Measurements from ENCODE around the gene MPZL3. TPM values are rescaled to one million over a fixed set of nuclear protein-coding genes. Genes with fewer than 3 reads are reported as not detected.
A peak's percentile ranks its signal among the peaks of the same experiment; 100 is the strongest.

Gene MPZL3
- total RNA-seq, 1 donor from 2014 or later = 8.5 TPM

DNA sequence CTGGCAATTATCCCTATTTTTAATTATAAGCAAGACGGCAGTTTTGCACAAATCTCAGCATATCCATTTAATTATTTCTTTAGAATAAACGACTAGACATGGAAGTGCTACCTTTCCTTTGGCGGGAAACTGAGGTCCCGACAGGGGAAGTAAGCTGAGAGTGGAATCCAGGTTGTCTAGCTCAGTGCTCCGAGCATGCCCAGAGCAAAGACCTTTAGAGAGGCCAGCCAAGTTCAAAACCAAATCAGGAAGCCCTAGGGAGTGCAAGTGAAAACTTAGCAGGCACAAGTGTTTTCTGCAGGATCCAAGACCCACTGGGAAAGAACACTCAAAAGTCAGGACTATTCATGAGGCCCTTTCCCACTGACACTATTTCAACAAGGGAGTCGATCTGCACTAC is 53.0 kb downstream of the MPZL3 start:
- no peak overlapping the region for H3K4me2 ChIP-seq (ENCODE audit: low read length)
- Mint-ChIP-seq H3K27ac (ENCODE audit: unreplicated experiment) (no peak overlapping the region), H3K9me3 (ENCODE audit: unreplicated experiment) (no peaks in the 10 kb centered on the region), H3K36me3 (ENCODE audit: low read depth, unreplicated experiment) (no peaks in the 10 kb centered on the region), H3K4me1 (ENCODE audit: low read depth, unreplicated experiment) (peaks cover 13% of the 10 kb centered on the region), H3K27me3 (ENCODE audit: low read depth, unreplicated experiment) (peaks cover 2% of the 10 kb centered on the region), H3K4me3 (ENCODE audit: unreplicated experiment) (no peak overlapping the region)
- DNase-seq (ENCODE audit: low read depth) = no peak
- H3K27me3 ChIP-seq (ENCODE audit: insufficient read depth, low read length) = peaks cover 7% of the 10 kb centered on the region
- no peaks in the 10 kb centered on the region for H3K79me2 ChIP-seq (ENCODE audit: insufficient read depth, low read length)
- H3K27ac ChIP-seq (ENCODE audit: low read depth, low read length) = no peak overlapping the region
- no peak overlapping the region for H2AFZ ChIP-seq (ENCODE audit: low read depth, low read length)
- no peak for FAIRE-seq
- TF ChIP-seq, protein P1, sequence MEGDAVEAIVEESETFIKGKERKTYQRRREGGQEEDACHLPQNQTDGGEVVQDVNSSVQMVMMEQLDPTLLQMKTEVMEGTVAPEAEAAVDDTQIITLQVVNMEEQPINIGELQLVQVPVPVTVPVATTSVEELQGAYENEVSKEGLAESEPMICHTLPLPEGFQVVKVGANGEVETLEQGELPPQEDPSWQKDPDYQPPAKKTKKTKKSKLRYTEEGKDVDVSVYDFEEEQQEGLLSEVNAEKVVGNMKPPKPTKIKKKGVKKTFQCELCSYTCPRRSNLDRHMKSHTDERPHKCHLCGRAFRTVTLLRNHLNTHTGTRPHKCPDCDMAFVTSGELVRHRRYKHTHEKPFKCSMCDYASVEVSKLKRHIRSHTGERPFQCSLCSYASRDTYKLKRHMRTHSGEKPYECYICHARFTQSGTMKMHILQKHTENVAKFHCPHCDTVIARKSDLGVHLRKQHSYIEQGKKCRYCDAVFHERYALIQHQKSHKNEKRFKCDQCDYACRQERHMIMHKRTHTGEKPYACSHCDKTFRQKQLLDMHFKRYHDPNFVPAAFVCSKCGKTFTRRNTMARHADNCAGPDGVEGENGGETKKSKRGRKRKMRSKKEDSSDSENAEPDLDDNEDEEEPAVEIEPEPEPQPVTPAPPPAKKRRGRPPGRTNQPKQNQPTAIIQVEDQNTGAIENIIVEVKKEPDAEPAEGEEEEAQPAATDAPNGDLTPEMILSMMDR (IDR thresholded peaks at IDR 0.05; ENCODE audit: insufficient read depth, low read depth, low read length) = no peak
- no peak for TF ChIP-seq EZH2 (IDR thresholded peaks at IDR 0.05; ENCODE audit: insufficient read depth, low read length)
- H3K9me3 ChIP-seq (ENCODE audit: insufficient read depth, low read depth, low read length) = no peaks in the 10 kb centered on the region
- no peak overlapping the region for H3K9ac ChIP-seq (ENCODE audit: low read length)
- H3K36me3 ChIP-seq (ENCODE audit: insufficient read depth, low read length) = no peaks in the 10 kb centered on the region
- H4K20me1 ChIP-seq (ENCODE audit: insufficient read depth, low read length) = no peaks in the 10 kb centered on the region
- H3K4me1 ChIP-seq (ENCODE audit: insufficient read depth, low read length) = no peaks in the 10 kb centered on the region
- no peak overlapping the region for H3K4me3 ChIP-seq (ENCODE audit: insufficient read depth, low read depth, low read length)

DNA sequence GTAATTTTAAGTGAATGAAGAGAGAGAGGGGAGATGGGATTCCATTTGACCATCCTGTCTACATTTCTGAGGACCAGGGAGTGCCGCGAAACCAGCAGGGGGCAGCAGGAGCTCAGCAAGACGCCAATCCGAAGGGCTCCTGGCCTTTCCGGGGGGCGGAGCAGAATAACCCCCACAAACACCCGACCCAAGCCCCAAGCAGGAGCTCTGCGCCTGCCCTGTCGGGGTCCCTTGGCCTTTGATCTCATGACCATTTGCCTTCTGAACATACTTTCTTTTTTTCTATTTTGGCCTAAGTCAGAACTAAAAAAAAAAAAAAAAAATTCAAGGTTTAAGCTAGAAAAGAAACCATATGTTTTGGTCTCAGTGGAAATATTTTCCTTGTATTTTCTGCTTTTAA is 53.8 kb downstream of the MPZL3 start:
- no peak overlapping the region for H3K9ac ChIP-seq (ENCODE audit: low read length)
- H2AFZ ChIP-seq (ENCODE audit: low read depth, low read length) = no peak overlapping the region
- H3K9me3 ChIP-seq (ENCODE audit: insufficient read depth, low read depth, low read length) = no peaks in the 10 kb centered on the region
- Mint-ChIP-seq H3K36me3 (ENCODE audit: low read depth, unreplicated experiment) (no peaks in the 10 kb centered on the region), H3K27ac (ENCODE audit: unreplicated experiment) (no peak overlapping the region), H3K4me1 (ENCODE audit: low read depth, unreplicated experiment) (peaks cover 13% of the 10 kb centered on the region), H3K4me3 (ENCODE audit: unreplicated experiment) (no peak overlapping the region), H3K27me3 (ENCODE audit: low read depth, unreplicated experiment) (peaks cover 2% of the 10 kb centered on the region), H3K9me3 (ENCODE audit: unreplicated experiment) (no peaks in the 10 kb centered on the region)
- no peak for TF ChIP-seq EZH2 (IDR thresholded peaks at IDR 0.05; ENCODE audit: insufficient read depth, low read length)
- TF ChIP-seq, protein P1 (IDR thresholded peaks at IDR 0.05; ENCODE audit: insufficient read depth, low read depth, low read length) = peak; percentile 70
- H4K20me1 ChIP-seq (ENCODE audit: insufficient read depth, low read length) = no peaks in the 10 kb centered on the region
- no peaks in the 10 kb centered on the region for H3K79me2 ChIP-seq (ENCODE audit: insufficient read depth, low read length)
- DNase-seq (ENCODE audit: low read depth) = peak; percentile 24
- peaks cover 5% of the 10 kb centered on the region for H3K27me3 ChIP-seq (ENCODE audit: insufficient read depth, low read length)
- no peak for FAIRE-seq
- peak overlapping the region; percentile 49 for H3K4me2 ChIP-seq (ENCODE audit: low read length)
- no peak overlapping the region for H3K4me3 ChIP-seq (ENCODE audit: insufficient read depth, low read depth, low read length)
- no peaks in the 10 kb centered on the region for H3K36me3 ChIP-seq (ENCODE audit: insufficient read depth, low read length)
- H3K27ac ChIP-seq (ENCODE audit: low read depth, low read length) = no peak overlapping the region
- no peaks in the 10 kb centered on the region for H3K4me1 ChIP-seq (ENCODE audit: insufficient read depth, low read length)

DNA sequence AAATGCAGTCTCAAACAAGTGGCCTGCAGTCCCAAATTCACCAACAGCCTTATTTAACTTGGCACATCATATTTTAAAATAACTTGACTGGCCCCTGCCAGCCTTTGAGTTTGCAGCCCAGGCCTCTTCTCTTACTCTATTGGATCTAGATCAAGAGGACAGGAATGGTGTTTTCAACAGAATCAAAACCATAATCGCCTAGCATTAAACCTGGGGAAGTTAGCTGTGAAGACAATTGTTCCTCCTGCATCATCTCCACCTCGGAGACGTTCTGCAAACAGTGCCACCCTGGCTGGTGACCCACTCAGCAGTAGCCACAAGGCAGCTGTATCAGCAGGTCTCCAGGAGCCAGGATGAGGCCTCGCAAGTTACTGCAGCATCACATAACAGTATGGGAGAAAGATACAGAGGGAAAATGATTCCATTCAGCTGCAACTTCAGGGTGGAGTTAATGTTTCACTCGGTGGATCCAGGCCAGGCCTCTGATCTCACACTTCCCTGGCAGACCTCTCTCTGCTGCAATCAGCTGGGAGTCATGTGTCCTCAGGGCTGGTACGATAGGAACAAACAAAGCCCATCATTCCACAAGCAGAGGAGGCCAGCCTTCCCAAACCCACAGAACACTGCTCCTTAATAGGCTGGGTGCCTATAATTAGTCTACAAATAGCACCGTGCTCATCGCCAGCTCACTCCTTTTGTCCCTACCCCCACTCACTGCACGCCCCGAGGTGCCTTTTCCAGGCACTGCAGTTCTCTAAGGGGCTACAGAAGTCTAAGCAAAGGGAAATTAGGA is 57.1 kb downstream of the MPZL3 start:
- no peak for TF ChIP-seq EZH2 (IDR thresholded peaks at IDR 0.05; ENCODE audit: insufficient read depth, low read length)
- TF ChIP-seq, protein P1 (IDR thresholded peaks at IDR 0.05; ENCODE audit: insufficient read depth, low read depth, low read length) = no peak
- FAIRE-seq (no peak), DNase-seq (ENCODE audit: low read depth) (peak; percentile 55)
- H3K9ac ChIP-seq (ENCODE audit: low read length) = peak overlapping the region; percentile 26
- Mint-ChIP-seq H3K27me3 (ENCODE audit: low read depth, unreplicated experiment) (peaks cover 2% of the 10 kb centered on the region), H3K27ac (ENCODE audit: unreplicated experiment) (peak overlapping the region; percentile 62), H3K4me3 (ENCODE audit: unreplicated experiment) (no peak overlapping the region), H3K9me3 (ENCODE audit: unreplicated experiment) (peaks cover 3% of the 10 kb centered on the region), H3K36me3 (ENCODE audit: low read depth, unreplicated experiment) (no peaks in the 10 kb centered on the region), H3K4me1 (ENCODE audit: low read depth, unreplicated experiment) (peaks cover 13% of the 10 kb centered on the region)
- no peaks in the 10 kb centered on the region for H3K27me3 ChIP-seq (ENCODE audit: insufficient read depth, low read length)
- H2AFZ ChIP-seq (ENCODE audit: low read depth, low read length) = peak overlapping the region; percentile 15
- H3K4me1 ChIP-seq (ENCODE audit: insufficient read depth, low read length) = no peaks in the 10 kb centered on the region
- no peak overlapping the region for H3K27ac ChIP-seq (ENCODE audit: low read depth, low read length)
- no peaks in the 10 kb centered on the region for H3K36me3 ChIP-seq (ENCODE audit: insufficient read depth, low read length)
- H3K4me2 ChIP-seq (ENCODE audit: low read length) = no peak overlapping the region
- no peaks in the 10 kb centered on the region for H3K9me3 ChIP-seq (ENCODE audit: insufficient read depth, low read depth, low read length)
- H3K79me2 ChIP-seq (ENCODE audit: insufficient read depth, low read length) = no peaks in the 10 kb centered on the region
- no peak overlapping the region for H3K4me3 ChIP-seq (ENCODE audit: insufficient read depth, low read depth, low read length)
- no peaks in the 10 kb centered on the region for H4K20me1 ChIP-seq (ENCODE audit: insufficient read depth, low read length)

Data from astrocyte (in vitro differentiated cells and primary cell).